NK-92 (cell line): ENCODE measurements around the gene ACOT9.
"Not testable (repeated sequence)": the region's sequence is repeated elsewhere in the genome, so short reads cannot be mapped to it uniquely, and the experiment has no call there.

Experiments
- DNase-seq: peaks from one replicate; lab custom pipeline; 2025; ENCODE audit not compliant: unreplicated experiment; lab: John Stamatoyannopoulos, UW

The ACOT9 gene

DNA sequence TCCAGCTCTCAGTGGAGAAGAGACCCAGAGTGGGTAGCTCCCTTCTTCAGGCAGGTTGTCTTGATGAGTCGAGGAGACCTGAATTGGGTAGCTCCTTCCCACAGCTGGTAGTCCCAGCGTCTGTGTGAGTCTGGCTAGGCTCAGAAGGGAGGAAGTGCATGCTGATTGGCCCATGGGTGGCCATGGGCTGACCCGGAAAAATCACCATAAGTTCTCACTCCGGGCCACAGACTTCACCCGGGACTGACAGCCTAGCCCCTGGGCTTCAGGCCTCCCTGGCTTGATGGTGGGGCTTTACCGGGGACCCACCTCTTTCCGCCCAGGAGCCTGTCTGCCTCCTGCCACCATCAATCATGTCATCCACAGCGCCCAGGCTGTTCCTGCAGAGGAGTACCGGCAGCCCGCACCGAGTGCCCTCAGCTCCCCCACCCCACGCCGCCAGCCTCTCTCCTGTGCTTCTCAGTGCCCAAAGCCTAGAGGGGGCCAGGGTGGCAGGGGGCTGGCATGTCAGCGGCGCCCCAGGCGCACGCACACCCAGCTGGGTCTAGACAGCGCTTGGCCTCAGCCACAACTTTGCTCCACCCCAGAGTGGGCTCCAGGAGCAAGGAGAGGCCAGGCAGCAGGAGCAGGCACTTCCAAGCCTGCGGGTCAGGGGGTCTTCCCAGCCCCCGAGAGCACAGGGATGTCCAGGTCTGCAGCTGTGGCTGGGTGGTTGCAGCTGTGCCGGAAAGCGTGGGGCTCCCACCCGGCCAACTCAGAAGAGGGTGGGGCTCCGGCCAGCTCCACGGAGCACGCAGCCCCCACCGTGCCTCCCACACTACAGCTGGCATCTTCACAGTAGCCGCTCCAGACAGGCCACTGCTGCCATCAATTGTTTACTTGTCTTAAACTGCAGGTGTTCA is 23.8 kb upstream of the ACOT9 start:
- no peak for DNase-seq

GRCh38 chrX:23765868-23766267 is 22.8 kb upstream of the ACOT9 start:
- DNase-seq = no peak

GRCh38 chrX:23765449-23765848 is 22.4 kb upstream of the ACOT9 start:
- no peak for DNase-seq

GRCh38 chrX:23764188-23764984 is 21.3 kb upstream of the ACOT9 start:
- no peak for DNase-seq

- DNase-seq = no peak
Observed at GRCh38 chrX:23759821-23760220, 16.7 kb upstream of the ACOT9 start.

DNA sequence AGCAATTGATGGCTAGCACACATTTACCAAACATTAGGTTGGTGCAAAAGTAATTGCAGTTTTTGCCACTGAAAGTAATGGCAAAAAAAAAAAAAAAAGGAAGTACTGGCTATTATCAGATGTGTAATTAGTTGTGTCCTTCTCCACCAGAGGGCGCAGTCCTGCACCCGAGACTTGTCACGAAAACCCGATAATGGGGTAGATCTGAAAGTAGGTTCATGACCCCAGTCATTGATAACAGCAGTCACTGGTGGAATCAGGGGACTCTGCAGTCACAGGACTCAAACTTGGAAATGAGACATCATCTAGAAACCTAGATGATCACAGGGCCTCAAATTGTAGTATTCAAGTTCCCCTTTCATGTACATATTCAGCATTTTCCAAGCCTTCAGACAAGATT is 13.1 kb upstream of the ACOT9 start:
- no peak for DNase-seq

GRCh38 chrX:23754664-23755063 is 11.6 kb upstream of the ACOT9 start:
- no peak for DNase-seq

DNA sequence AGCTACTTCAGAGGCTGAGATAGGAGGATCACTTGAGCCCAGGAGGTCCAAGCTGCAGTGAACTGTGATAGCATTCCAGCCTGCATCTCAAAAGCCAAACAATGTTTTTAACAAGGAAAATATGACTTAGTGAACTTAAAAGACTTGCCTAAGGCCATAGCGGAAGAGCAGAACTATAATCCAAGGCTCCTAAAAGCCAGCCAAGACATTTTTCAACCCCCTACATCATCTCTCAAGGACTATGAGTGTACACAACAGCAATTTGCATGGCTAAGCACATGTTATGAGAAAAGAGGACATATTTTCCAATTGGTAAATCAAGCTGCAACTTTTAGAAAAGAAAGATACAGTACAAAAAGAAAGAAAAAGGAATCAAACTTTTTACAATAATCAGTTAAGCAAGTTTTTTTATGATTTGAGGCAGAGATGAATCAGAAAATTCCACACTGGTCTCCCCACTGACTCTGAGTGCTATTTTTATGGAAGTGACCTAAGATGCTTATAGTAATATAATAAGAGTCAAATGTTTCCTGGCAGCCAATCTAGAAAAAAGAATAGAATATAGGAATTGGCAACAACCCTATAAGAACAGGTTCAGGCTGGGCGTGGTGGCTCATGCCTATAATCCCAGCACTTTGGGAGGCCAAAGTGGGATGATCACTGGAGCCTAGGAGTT is 9.8 kb upstream of the ACOT9 start:
- DNase-seq = no peak

DNA sequence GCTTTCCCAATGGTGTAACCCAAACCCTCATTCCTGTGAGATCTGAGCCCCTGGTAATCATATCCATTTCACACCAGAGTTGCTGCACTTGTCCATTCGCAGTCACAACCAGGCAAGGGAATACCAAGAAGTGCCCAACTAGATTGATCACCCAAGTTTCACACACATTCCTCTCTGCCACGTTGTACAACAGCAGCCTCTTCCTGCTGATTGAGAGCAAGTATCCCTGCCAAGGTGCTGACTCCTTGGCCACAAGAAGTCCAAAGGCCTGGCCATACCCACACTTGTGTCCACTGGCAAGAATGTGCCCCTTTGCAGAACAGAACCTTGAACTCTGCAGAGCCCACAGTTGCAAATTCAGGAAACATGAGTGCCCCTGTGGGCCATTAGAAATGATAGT is 6.5 kb upstream of the ACOT9 start:
- no peak for DNase-seq

GRCh38 chrX:23749129-23749528 is 6.1 kb upstream of the ACOT9 start:
- DNase-seq = no peak

GRCh38 chrX:23745786-23746185 is 2.7 kb upstream of the ACOT9 start:
- no peak for DNase-seq

DNA sequence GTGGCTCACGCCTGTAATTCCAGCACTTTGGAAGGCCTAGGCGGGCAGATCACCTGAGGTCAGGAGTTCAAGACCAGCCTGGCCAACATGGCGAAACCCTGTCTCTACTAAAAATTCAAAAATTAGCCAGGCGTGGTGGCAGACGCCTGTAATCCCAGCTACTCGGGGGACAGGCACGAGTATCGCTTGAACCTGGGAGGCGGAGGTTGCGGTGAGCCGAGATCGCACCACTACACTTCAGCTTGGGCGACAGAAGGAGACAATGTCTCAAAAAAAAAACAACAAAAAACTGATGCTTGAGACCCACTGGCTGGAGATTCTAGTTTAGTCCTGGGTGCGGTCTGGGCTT is 521 bp upstream of the ACOT9 start:
- DNase-seq = not testable (repeated sequence)

DNA sequence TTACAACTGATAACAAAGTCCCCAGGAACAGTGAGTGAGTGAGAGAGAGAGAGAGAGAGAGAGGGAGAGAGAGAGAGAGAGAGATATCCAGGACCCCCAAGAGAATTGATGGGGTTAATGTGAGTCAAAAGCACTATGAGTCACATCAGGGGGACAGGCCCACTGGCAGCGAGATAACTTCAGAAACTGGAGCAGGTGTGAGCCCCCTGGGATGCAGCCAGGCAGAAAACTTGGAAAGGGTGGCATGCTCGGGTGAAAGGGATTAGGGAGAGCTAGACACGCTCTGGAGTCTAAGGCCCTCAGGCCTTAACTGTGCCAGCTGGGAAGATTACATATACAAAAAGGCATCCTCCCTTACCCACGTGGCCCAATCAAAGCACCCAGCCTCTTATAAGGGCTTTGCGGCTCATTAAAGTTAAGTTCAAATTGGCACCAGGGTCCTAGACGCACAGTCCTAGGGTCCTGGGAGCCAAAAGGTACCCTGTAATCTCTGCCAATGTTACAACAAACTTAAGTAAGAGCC is 841 bp downstream of the ACOT9 start:
- no peak for DNase-seq

- no peak for DNase-seq
Observed at GRCh38 chrX:23737413-23737812, 5.7 kb downstream of the ACOT9 start.

- DNase-seq = no peak
Observed at GRCh38 chrX:23736030-23736429, 7.0 kb downstream of the ACOT9 start.

DNA sequence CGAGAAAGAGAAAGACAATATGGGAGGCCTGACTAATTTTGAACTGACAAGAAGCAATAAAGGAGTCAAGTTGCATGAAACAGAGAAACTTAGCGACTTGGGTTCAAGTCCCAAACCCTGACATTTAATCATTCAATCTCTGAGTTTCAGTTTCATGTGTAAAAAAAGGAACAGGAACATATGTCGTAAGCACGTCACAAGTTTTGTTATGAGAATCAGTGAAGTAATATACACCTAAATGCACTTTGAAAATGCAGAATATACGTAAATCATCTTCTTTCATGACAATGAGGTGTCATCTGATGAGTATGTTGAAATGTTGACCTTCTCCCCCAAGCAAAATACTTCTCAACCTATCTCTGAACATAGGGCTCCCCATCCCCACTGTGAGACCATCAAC is 10.4 kb downstream of the ACOT9 start:
- DNase-seq = no peak

GRCh38 chrX:23731951-23732350 is 11.1 kb downstream of the ACOT9 start:
- no peak for DNase-seq

DNA sequence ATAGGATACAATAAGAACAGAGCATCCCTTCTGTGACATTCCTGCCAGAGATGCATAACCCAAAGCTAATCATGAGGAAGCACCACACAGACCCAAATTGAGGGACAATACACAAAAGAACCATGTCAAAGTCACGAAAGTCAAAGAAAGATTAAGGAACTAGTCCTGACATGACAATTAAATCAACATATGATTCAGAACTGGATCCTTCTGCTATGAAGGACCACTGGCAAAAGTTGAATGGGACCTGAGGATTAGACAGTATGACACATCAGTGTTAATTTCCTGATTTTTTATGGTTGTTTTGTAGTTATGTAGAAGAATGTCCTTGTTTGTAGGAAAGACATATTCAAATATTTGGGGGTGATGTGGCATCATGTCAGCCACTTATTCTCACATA is 13.9 kb downstream of the ACOT9 start:
- no peak for DNase-seq

- DNase-seq = no peak
Observed at GRCh38 chrX:23727206-23727605, 15.9 kb downstream of the ACOT9 start.

- no peak for DNase-seq
Observed at GRCh38 chrX:23726191-23726590, 16.9 kb downstream of the ACOT9 start.

GRCh38 chrX:23720117-23720677 is 22.9 kb downstream of the ACOT9 start:
- DNase-seq = no peak
